Esophagus (tissue), 2 donors: ENCODE data around the gene USF2. TPM values are rescaled to one million over a fixed set of nuclear protein-coding genes. Genes with fewer than 3 reads are reported as not detected.

ENCODE experiments used
- H3K27ac ChIP-seq, 2 donors: one replicate each; pipeline ENCODE4 v1.5.1; 2013; ENCODE audit warnings: low read depth in 2 of 2, mild to moderate bottlenecking in 2 of 2, inconsistent platforms in 1 of 2, low read length in 1 of 2, moderate library complexity in 1 of 2
- H3K27me3 ChIP-seq, 2 donors: one replicate each; pipeline ENCODE4 v1.6.1; 2013; ENCODE audit warnings: low read length in 2 of 2, control low read depth in 1 of 2, mild to moderate bottlenecking in 1 of 2; ENCODE audit not compliant: insufficient read depth in 2 of 2, control insufficient read depth in 1 of 2
- H3K36me3 ChIP-seq, 2 donors: one replicate each; pipeline ENCODE4 v1.6.1; 2013; ENCODE audit warnings: low read length in 1 of 2; ENCODE audit not compliant: control insufficient read depth in 2 of 2, insufficient read depth in 2 of 2
- H3K4me1 ChIP-seq, 2 donors: one replicate each; pipeline ENCODE4 v1.6.1; 2013; ENCODE audit warnings: low read length in 1 of 2; ENCODE audit not compliant: control insufficient read depth in 2 of 2, insufficient read depth in 2 of 2
- H3K4me3 ChIP-seq, 2 donors: one replicate each; pipeline ENCODE4 v1.5.1; 2013; ENCODE audit warnings: low read length in 2 of 2, mild to moderate bottlenecking in 2 of 2, low read depth in 1 of 2, moderate library complexity in 1 of 2
- H3K9me3 ChIP-seq, 2 donors: one replicate each; pipeline ENCODE4 v1.6.1; 2013; ENCODE audit warnings: mild to moderate bottlenecking in 2 of 2, low read depth in 1 of 2, low read length in 1 of 2, moderate library complexity in 1 of 2; ENCODE audit not compliant: control insufficient read depth in 2 of 2, insufficient read depth in 1 of 2
- WGBS, 2 donors: extraction: QIAGEN DNeasy Blood & Tissue Kit; methylation state at CpG; one replicate each; pipeline ENCODE4 v1.1.7; 2013; 5-methylcytosine and 5-hydroxymethylcytosine counted together
- polyA plus RNA-seq, 2 donors: library from polyadenylated mRNA; stranded (reverse); fragments of 200-250 nt; gene quantifications; one replicate each; pipeline ENCODE4 v1.2.3, GENCODE V29; 2013
- donor health status: healthy with polysubstance abuse.
- donor health status: Bipolar disorder and iron deficiency.

USF2 gene
- polyA plus RNA-seq, 2 donors = 74.7 to 97.6 TPM

- Histone ChIP-seq H3K27ac (no peak overlapping the region), H3K4me1 (no peaks in the 10 kb centered on the region), H3K27me3 (no peaks in the 10 kb centered on the region), H3K9me3 (no peaks in the 10 kb centered on the region), H3K4me3 (no peak overlapping the region), H3K36me3 (no peaks in the 10 kb centered on the region)
- 84 to 88% methylated on average over 7 of the region's 7 CpGs for WGBS, 2 donors
These were observed 28.1 kb downstream of the USF2 start for GRCh38 chr19:35296644-35297514.

DNA sequence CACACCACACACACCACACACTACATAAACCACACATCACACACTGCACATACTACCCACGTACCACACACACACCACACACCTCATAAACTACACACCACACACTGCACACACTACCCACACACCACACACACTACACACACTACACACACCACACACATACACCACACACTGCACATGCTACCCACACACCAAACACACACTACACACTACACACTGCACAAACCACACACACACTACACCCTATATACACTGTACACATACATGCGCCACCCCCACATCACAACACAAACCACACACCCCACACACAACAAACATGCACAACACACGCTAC lies 28.7 kb downstream of the USF2 start:
- 94 to 100% methylated on average over 3 of the region's 3 CpGs for WGBS, 2 donors
- no peaks in the 10 kb centered on the region for H3K27me3 ChIP-seq
- H3K4me3 ChIP-seq = no peak overlapping the region
- H3K36me3 ChIP-seq = no peaks in the 10 kb centered on the region
- no peaks in the 10 kb centered on the region for H3K4me1 ChIP-seq
- no peaks in the 10 kb centered on the region for H3K9me3 ChIP-seq
- H3K27ac ChIP-seq = no peak overlapping the region

DNA sequence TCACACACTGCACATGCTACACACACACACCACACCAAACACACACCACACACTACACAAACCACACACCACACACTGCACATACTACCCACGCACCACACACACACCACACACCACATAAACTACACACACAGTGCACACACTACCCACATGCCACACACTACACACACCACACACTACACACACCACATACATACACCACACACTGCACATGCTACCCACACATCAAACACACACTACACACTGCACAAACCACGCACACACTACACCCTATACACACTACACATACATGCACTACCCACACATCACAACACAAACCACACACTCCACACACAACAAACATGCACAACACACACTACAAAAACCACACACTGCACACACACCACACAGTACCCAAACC lies 29.2 kb downstream of the USF2 start:
- Histone ChIP-seq H3K4me3 (no peak overlapping the region), H3K27me3 (no peaks in the 10 kb centered on the region), H3K4me1 (no peaks in the 10 kb centered on the region), H3K27ac (no peak overlapping the region), H3K9me3 (no peaks in the 10 kb centered on the region), H3K36me3 (no peaks in the 10 kb centered on the region)
- 95 to 98% methylated on average over 2 of the region's 2 CpGs for WGBS, 2 donors

- Histone ChIP-seq H3K36me3 (no peaks in the 10 kb centered on the region), H3K27me3 (no peaks in the 10 kb centered on the region)
- WGBS, 2 donors = 94 to 95% methylated on average over 5 of the region's 5 CpGs
These were observed 29.8 kb downstream of the USF2 start for GRCh38 chr19:35298561-35298972.

GRCh38 chr19:35299523-35300338 lies 31.0 kb downstream of the USF2 start:
- H3K27me3 ChIP-seq = no peaks in the 10 kb centered on the region
- no peak overlapping the region for H3K27ac ChIP-seq
- 56 to 57% methylated on average over 27 to 55 of the region's 55 CpGs for WGBS, 2 donors
- no peaks in the 10 kb centered on the region for H3K9me3 ChIP-seq
- no peak overlapping the region for H3K4me3 ChIP-seq
- H3K4me1 ChIP-seq = no peaks in the 10 kb centered on the region
- no peaks in the 10 kb centered on the region for H3K36me3 ChIP-seq

More at GRCh38 chr19:35298561-35298972, 29.8 kb downstream of the USF2 start:
- Histone ChIP-seq H3K27ac (no peak overlapping the region), H3K4me3 (no peak overlapping the region), H3K4me1 (no peaks in the 10 kb centered on the region), H3K9me3 (no peaks in the 10 kb centered on the region)

- Histone ChIP-seq H3K9me3 (no peaks in the 10 kb centered on the region), H3K36me3 (no peaks in the 10 kb centered on the region), H3K4me3 (no peak overlapping the region), H3K27me3 (no peaks in the 10 kb centered on the region), H3K27ac (no peak overlapping the region), H3K4me1 (no peaks in the 10 kb centered on the region)
- 83 to 89% methylated on average over 7 to 10 of the region's 10 CpGs for WGBS, 2 donors
These were observed 31.5 kb downstream of the USF2 start for GRCh38 chr19:35300339-35300649.

DNA sequence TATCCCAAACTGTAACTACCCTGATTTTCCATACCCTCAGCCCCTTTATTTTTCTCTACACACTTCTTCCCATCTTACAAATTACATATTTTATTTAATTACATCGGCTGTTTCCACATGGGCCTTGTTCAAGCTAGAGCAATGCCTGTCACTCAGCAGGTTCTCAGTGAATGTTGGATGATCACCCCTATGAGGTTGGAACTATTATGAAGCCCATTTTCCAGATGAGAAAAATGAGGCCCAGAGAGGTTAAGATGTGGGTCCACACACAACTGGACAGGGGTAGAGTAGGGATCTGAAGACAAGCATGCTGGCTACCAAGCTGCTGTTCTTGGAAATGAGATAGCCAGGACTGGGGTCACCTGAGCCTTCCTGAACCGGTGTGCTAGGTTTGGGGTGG lies 33.2 kb downstream of the USF2 start:
- Histone ChIP-seq H3K27ac (no peak overlapping the region), H3K36me3 (no peaks in the 10 kb centered on the region)
- WGBS, 2 donors = 90 to 98% methylated on average over 2 of the region's 2 CpGs

GRCh38 chr19:35302446-35302845 lies 33.7 kb downstream of the USF2 start:
- Histone ChIP-seq H3K27ac (no peak overlapping the region), H3K27me3 (no peaks in the 10 kb centered on the region)
- WGBS, 2 donors = 81 to 86% methylated on average over 16 of the region's 16 CpGs

More for the DNA sequence above, 33.2 kb downstream of the USF2 start:
- Histone ChIP-seq H3K4me1 (no peaks in the 10 kb centered on the region), H3K9me3 (no peaks in the 10 kb centered on the region), H3K27me3 (no peaks in the 10 kb centered on the region), H3K4me3 (no peak overlapping the region)

GRCh38 chr19:35303357-35303915 lies 34.7 kb downstream of the USF2 start:
- Histone ChIP-seq H3K4me3 (no peak overlapping the region), H3K27ac (no peak overlapping the region), H3K9me3 (no peaks in the 10 kb centered on the region), H3K4me1 (no peaks in the 10 kb centered on the region), H3K36me3 (no peaks in the 10 kb centered on the region), H3K27me3 (no peaks in the 10 kb centered on the region)
- 73 to 88% methylated on average over 6 of the region's 6 CpGs for WGBS, 2 donors

More at GRCh38 chr19:35302446-35302845, 33.7 kb downstream of the USF2 start:
- no peak overlapping the region for H3K4me3 ChIP-seq
- no peaks in the 10 kb centered on the region for H3K9me3 ChIP-seq
- no peaks in the 10 kb centered on the region for H3K4me1 ChIP-seq
- H3K36me3 ChIP-seq = no peaks in the 10 kb centered on the region
